Fibroblast of gingiva (primary cell): ENCODE measurements around the gene TYW1.
A peak's percentile ranks its signal among the peaks of the same experiment; 100 is the strongest.
"Not testable (repeated sequence)": the region's sequence is repeated elsewhere in the genome, so short reads cannot be mapped to it uniquely, and the experiment has no call there.

Experiments used
- DNase-seq: peaks from one replicate; pipeline ENCODE4 v3.0.0-alpha.2; 2011; ENCODE audit warnings: low read depth

TYW1 gene, protein sequence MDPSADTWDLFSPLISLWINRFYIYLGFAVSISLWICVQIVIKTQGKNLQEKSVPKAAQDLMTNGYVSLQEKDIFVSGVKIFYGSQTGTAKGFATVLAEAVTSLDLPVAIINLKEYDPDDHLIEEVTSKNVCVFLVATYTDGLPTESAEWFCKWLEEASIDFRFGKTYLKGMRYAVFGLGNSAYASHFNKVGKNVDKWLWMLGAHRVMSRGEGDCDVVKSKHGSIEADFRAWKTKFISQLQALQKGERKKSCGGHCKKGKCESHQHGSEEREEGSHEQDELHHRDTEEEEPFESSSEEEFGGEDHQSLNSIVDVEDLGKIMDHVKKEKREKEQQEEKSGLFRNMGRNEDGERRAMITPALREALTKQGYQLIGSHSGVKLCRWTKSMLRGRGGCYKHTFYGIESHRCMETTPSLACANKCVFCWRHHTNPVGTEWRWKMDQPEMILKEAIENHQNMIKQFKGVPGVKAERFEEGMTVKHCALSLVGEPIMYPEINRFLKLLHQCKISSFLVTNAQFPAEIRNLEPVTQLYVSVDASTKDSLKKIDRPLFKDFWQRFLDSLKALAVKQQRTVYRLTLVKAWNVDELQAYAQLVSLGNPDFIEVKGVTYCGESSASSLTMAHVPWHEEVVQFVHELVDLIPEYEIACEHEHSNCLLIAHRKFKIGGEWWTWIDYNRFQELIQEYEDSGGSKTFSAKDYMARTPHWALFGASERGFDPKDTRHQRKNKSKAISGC

DNA sequence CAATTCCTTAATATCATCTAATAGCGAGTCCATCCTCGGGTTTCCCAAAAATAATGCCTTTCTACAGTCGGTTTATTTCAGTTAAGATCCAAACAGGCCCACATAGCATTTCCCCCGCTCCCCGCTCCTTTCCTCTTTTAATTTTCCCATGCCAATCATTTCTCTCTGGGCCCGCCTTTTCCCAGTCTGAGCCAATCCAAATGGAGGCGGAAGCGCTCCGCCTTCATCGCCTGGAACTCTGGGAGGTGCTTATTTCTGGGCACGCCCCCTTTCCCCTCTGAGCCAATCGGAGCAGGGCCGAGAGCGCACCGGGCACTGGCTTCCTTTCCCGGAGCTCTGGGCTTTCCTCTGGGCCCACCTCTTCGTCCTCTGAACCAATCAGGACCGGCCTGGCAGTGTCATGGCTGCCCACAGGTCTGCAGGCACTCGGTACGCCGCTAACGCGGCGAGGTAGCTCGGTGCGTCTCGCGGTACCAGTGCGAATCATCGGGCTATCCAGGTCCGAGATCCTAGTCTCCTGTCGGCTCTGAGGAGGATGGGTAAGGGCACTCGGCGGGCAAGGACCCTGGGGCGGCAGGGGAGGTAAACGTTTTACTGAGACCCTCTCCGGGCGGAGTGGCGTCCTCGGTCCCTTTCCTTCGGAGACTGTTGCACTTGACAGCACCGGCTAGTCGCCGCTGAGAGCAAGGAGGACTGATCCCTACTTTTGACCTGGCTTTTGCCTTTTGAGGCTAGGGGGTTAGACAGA, at the start of gene TYW1:
TSS of gene TYW1 (plus strand) at position 390 of the 748 bp plus-strand sequence. CDS start at position 536, 146 bp downstream.
- peak; percentile 96 for DNase-seq

DNA sequence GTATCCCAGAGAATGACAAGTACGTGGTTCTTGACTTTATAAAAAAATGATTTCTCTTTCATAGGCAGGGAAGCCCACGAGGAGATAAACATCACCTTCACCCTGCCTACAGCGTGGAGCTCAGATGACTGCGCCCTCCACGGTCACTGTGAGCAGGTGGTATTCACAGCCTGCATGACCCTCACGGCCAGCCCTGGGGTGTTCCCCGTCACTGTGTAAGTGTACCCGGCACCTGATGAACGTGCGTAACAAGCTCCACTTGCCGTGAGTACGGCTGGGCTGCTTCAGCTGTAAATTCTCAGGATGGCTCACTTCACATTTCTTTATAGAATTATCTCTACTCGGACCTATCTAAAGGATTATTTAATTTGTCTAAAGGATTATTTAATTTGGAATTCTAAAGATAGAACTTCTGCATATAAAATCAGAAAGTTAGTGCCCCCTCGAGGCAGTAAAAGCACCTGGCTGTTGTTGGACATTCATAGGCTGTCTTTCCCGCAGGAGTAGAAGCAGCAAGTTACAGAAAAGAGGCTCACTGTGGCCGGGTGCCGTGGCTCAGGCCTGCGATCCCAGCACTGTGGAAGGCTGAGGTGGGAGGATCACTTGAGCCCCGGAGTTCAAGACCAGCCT, 48.0 kb upstream of the TYW1 start:
- DNase-seq = no peak

- no peak for DNase-seq
Measured at GRCh38 chr7:66950311-66950710, 46.3 kb upstream of the TYW1 start.

DNA sequence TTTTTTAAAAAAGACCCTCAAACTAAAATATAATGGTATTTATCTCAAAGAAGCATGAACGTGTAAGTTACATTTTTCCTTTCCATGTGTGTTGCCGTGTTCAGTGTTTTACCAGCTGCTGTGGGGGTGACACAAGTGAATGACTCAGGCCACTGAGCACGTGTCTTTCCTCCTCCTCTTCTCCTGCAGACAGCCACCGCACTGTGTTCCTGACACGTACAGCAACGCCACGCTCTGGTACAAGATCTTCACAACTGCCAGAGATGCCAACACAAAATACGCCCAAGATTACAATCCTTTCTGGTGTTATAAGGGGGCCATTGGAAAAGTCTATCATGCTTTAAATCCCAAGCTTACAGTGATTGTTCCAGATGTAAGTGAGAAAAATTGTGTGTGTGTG, 45.9 kb upstream of the TYW1 start:
- no peak for DNase-seq

DNA sequence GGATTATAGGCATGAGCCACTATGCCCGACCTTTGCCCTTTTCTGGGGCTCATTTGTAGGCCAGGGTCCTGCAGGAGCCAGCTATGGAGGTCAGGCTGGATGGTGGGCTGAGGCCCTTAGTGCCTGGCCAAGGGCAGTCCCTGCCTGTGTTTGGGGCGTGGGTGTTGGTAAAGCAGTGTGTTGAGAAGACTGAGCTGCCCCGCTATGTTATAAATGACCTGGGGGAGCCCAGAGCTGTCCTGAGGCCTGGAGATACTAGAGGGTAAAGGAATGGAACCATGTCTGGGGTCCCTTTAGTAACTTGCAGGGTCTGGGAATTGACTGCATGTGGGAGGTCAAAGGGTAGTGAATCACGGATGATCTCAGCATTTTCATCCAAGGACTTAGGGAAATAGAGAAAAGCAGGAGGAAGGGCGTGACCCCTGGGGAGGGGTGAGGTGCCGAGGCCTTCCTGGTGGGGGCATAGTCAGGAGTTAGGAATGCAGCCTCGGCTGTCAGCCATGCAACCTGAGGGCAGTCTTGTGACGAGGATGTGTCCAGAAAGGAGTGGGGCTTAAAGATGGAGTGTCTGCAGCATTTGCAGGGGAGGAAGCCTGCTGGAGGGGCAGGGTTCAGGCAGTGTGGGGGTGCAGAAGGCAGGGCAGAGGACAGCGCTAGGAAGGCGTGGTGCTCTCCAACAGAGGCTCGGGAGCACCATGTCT, 44.1 kb upstream of the TYW1 start:
- peak; percentile 11 for DNase-seq

DNA sequence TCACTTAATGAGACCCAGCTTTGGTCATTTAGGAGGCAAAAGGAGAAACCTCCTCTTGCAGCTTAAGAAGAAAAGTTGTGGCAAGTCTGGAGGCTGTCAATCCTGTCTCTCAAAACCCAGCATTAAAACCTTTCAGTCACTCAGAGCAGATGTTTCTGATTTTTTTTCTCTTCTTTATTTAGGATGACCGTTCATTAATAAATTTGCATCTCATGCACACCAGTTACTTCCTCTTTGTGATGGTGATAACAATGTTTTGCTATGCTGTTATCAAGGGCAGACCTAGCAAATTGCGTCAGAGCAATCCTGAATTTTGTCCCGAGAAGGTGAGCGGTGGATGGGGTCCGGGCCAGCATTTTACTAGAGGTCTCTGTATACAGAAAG, 43.6 kb upstream of the TYW1 start:
- DNase-seq = no peak

DNA sequence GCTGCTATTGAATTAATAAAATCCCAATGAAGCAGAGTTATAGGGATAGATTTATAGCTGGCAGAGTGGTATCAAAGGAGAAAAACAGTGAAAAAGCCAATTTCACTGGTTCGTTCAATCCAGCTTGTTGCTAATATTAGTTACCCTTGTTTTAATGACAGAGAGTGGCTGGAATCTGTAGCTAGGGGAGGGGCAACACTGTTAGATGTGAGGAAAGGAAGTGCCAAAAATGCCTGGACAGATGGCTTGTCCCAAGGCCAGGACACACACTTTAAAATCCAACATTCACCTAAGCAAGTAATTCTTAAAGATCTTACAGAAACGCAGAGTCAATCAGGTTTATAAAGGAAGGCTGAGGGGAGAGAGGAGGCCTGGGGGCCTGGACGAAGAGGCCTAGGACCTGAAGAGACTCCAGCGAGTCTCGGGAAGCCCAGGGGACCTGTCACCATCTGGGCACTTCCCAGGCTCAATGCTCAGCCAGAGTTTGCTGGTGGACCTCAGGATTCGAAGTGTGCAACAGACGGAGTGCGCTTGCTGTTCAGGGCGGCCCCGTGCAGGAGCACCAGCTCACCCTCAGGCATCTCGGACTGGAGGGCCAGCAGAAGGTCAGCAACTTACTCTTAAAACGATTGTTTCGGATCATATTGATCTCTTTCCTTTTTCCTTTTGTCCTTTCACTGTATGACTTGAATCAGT, 38.9 kb upstream of the TYW1 start:
- DNase-seq = no peak

DNA sequence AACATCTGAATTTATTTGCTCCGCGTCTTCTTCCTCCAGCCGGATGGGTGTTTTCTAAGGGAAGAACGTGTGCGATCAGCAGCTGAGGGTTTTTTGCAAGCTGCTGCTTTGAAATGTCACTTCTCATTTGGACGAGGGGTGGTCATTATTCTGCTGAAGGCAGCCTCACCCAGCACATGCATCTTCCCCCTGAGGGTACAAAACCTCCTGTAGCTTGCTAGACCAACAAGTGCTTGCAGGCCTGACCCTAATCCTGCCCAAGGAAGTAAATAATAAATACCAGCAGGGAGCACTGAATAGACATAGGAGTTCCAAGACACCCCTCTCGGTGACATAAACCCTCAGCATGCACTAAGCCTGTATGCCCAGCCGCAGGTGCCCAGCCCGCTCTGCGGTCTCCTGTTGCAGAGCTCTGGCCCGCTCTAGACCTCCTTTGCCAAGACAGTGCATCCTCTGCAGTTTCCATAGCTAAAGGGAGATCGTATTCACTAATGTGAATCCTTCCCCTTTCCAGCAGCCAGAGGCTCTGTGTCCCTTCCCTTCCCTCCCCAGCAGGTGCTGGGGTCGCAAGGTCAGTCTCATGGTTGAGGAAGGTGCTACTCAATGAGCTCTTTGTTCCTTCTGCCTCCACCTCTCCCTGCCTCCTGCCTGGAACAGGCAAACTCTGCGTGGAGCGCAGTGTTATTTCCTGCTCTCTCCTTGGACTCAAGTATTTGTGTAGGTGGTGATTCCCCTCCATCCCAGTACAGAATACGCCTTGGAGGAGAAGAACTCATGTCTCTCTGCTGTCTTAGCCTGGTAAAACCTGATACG, 37.9 kb upstream of the TYW1 start:
- no peak for DNase-seq

DNA sequence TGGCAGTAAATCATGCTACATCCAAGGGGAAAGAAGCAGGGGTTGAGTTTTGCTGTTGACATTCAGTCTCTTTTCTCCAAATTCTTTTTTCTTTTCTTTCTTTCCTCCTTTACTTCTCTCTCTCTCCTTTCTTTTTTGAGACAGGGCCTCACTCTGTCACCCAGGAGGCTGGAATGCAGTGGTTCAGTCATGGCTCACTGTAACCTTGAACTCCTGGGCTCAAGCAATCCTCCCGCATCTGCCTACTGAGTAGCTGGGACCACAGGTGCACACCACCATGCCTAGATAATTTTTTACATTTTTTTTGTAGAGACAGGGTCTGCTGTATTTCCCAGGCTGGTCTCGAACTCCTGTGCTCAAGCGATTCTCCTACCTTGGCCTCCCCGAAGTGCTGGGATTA, 36.4 kb upstream of the TYW1 start:
- DNase-seq = no peak

DNA sequence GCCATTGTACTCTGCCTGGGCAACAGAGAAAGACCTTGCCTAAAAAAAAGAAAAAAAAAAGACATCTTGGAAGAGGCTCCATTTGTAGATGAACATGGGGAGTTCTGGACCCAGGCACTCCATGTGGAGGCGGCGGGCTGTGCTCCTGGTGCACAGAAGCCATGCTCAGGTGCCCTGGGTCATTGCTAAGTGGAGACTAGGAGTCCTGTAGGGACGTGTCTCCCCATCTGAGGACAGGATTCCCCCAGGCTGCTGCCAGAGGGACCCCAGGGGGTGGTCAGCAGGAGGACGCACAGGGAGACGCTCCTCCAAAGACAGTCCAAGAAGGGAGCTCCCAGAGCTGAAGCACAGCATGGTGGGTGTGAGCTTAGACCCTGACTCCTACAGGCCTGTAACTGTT, 35.5 kb upstream of the TYW1 start:
- DNase-seq = no peak

GRCh38 chr7:66964411-66964810, 32.2 kb upstream of the TYW1 start:
- DNase-seq = peak; percentile 39

DNA sequence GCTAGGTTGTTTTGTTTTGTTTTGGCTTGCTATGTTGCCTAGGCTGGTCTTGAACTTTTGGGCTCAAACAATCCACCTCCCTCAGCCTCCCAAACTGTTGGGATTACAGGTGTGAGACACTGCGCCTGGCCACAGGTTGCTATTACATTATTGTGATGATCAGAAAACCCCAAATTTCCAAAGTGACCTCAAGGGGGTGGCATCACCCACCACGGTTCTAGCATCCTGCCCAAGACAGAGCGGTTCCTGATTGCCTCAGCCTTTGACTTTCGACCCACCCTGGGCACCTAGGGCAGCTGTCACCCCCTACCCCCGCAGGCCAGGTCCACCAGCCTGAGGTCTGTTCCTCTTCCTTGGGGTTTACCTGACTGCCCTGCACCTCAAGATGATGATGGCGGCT, 29.6 kb upstream of the TYW1 start:
- no peak for DNase-seq

DNA sequence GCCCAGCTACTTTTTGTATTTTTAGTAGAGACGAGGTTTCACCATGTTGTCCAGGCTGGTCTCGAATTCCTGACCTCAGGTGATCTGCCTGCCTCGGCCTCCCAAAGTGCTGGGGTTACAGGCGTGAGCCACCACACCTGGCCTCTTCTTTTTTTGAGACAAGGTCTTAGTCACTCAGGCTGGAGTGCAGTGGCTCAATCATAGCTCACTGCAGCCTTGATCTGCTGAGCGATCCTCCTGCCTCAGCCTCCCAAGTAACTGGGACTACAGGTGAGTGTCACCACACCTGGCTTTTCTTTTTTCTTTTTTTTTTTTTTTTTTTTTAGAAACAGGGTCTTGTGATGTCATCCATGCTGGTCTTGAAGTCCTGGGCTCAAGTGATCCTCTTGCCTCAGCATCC, 27.6 kb upstream of the TYW1 start:
- not testable (repeated sequence) for DNase-seq

DNA sequence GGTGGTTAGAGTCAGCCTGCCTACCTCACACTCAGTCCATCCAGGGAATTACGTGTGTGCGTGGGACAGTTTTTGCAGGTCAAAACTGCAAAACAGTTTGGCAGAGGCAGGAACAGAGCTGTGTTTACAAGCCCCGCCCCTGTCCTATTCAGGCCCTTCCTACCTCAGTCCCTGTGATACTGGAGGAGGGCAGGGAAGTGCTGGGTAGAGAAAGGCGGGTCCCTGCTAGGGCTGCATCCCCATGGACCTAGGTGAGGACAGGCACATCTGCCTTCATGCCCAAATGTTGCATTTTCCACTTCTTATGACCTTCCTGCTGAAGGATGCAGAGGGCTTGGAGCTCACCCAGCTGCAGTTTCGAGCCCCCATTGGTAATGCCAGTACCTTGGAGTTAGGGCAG, 26.3 kb upstream of the TYW1 start:
- no peak for DNase-seq

- no peak for DNase-seq
Measured at GRCh38 chr7:66974986-66975590, 21.5 kb upstream of the TYW1 start.

GRCh38 chr7:66978312-66978711, 18.3 kb upstream of the TYW1 start:
- DNase-seq = not testable (repeated sequence)

DNA sequence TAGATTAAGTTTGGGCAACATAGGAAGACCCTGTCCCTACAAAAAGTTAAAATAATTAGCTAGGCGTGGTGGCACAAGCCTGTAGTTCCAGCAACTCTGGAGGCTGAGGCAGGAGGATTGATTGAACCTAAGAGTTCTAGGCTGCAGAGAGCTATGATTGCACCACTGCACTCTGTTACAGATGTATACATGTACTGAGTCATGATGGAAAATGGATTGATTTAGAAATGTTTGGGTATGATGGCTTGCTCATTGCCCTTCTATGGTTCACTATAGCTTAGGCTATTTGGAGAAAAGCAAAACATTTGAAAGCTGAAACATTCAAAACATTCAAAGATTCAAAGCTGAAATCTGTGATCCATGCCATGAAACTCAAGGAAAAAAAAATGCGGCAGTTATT, 17.6 kb upstream of the TYW1 start:
- not testable (repeated sequence) for DNase-seq

GRCh38 chr7:66980336-66980735, 16.3 kb upstream of the TYW1 start:
- DNase-seq = not testable (repeated sequence)

DNA sequence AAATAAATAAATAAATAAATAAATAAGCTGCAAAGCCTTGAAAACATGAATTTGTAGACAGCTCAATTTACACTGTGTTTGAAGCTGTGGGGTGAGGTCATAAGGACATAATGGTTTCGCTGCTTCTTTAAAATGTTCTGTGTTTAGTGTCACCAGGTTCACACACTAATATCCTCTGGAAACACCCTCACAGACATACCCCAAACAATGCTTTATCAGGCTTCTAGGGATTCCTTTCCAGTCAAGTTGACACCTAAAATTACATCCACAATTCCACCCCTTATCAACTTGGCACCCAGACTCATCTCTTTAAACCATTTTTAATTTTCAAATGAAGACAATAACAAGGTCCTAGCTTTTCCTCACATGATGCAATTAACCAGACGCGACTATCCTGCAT, 7.1 kb upstream of the TYW1 start:
- DNase-seq = not testable (repeated sequence)

DNA sequence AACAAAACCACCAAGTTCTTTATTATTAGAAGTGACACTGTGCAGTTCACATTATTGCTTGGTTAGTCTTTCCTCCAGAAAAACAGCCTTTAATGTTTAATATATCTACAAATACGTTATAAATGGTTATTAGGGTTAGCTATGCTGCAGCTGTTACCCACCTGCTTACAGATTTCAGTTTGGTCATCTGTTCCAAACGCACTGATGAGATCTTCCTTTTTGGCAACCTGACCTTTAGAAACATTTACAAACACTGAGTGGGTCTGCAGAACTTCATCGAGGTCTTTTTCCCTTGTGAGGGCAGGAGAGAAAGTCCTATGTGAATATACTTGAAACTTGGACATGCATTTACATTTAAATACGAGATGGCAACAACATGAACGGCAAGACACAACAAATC, 2.6 kb upstream of the TYW1 start:
- not testable (repeated sequence) for DNase-seq
